ENCODE results near the gene C2CD2L.
"Not testable (repeated sequence)": the region's sequence is repeated elsewhere in the genome, so short reads cannot be mapped to it uniquely, and the experiment has no call there.

C2CD2L gene

GRCh38 chr11:119116235-119116594 lies 9.1 kb downstream of the C2CD2L start:
- DNase-seq, result no peak

- no peak for DNase-seq
These were observed 9.5 kb downstream of the C2CD2L start for GRCh38 chr11:119116601-119117000.

- no peak for DNase-seq
These were observed 10.0 kb downstream of the C2CD2L start for GRCh38 chr11:119117004-119117706.

- DNase-seq, result no peak
These were observed 11.1 kb downstream of the C2CD2L start for GRCh38 chr11:119118227-119118626.

GRCh38 chr11:119118946-119119345 lies 11.8 kb downstream of the C2CD2L start:
- no peak for DNase-seq

- DNase-seq, result peak; percentile 36
These were observed 13.5 kb downstream of the C2CD2L start for GRCh38 chr11:119120639-119121007.

- DNase-seq, result peak; percentile 99
These were observed 14.1 kb downstream of the C2CD2L start, which contains the start of gene HINFP for GRCh38 chr11:119121008-119121810. Gene HINFP, plus strand, starts transcription at chr11:119121580. Its CDS starts 5,365 bp downstream, at chr11:119126945.

- DNase-seq, result no peak
These were observed 14.6 kb downstream of the C2CD2L start for GRCh38 chr11:119121811-119122124.

- DNase-seq, result no peak
These were observed 18.7 kb downstream of the C2CD2L start for GRCh38 chr11:119125821-119126220.

- no peak for DNase-seq
These were observed 19.6 kb downstream of the C2CD2L start for GRCh38 chr11:119126675-119127268.

GRCh38 chr11:119130662-119131061 lies 23.5 kb downstream of the C2CD2L start:
- DNase-seq, result no peak

GRCh38 chr11:119134389-119134978 lies 27.3 kb downstream of the C2CD2L start:
- DNase-seq, result no peak

- not testable (repeated sequence) for DNase-seq
These were observed 32.1 kb downstream of the C2CD2L start for GRCh38 chr11:119139276-119139675.

- peak; percentile 9 for DNase-seq
These were observed 37.8 kb downstream of the C2CD2L start for GRCh38 chr11:119144825-119145486.

GRCh38 chr11:119145551-119145950 lies 38.4 kb downstream of the C2CD2L start:
- DNase-seq, result no peak

- DNase-seq, result no peak
These were observed 40.6 kb downstream of the C2CD2L start for GRCh38 chr11:119147604-119148333.

GRCh38 chr11:119148720-119149017 lies 41.5 kb downstream of the C2CD2L start:
- no peak for DNase-seq

- DNase-seq, result no peak
These were observed 42.1 kb downstream of the C2CD2L start, which contains the start of gene ABCG4 for GRCh38 chr11:119149018-119149785. Gene ABCG4, plus strand, starts transcription at chr11:119149052. Its CDS starts 914 bp downstream, at chr11:119149966.

GRCh38 chr11:119149786-119150275 lies 42.7 kb downstream of the C2CD2L start:
- no peak for DNase-seq

- no peak for DNase-seq
These were observed 44.9 kb downstream of the C2CD2L start for GRCh38 chr11:119152043-119152442.

- DNase-seq, result no peak
These were observed 45.5 kb downstream of the C2CD2L start for GRCh38 chr11:119152604-119153003.

Measured in midbrain (tissue), 1 donor.